GM18907 (cell line): ENCODE results near the gene NIFK.
"Not testable (repeated sequence)": the region's sequence is repeated elsewhere in the genome, so short reads cannot be mapped to it uniquely, and the experiment has no call there.

Experiments used
- ATAC-seq: cut with Tn5 transposase; IDR thresholded peaks from one replicate; pipeline ENCODE4 v1.9.1; 2021; ENCODE audit warnings: mild to moderate bottlenecking, moderate library complexity; ENCODE audit not compliant: unreplicated experiment

Gene NIFK

DNA sequence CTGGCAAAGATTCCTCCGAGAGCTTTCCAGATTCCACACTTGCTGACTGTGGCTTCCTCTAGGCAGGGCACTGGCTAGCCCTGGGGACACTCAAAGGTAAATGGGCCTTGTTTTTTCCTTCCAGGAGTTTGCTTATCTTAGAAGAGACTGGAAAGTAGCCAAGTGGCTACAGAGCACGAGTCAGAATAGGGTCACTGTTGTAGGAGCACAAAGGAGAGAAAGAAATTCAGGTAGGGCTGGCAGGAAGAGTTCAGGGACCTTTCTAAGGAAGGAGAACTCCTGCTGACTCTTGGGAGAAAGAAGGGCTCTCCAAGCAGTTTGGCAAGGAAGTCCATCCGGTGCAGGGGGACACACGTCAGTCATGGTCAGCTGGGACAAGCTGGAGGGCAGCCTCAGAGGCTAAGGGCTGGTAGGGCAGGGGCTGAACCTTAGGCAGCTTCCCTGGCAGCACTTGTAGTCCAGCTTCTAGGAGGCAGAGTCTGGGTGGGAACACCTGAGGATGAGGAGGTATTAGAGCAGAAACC, 39.5 kb downstream of the NIFK start:
- no peak for ATAC-seq

DNA sequence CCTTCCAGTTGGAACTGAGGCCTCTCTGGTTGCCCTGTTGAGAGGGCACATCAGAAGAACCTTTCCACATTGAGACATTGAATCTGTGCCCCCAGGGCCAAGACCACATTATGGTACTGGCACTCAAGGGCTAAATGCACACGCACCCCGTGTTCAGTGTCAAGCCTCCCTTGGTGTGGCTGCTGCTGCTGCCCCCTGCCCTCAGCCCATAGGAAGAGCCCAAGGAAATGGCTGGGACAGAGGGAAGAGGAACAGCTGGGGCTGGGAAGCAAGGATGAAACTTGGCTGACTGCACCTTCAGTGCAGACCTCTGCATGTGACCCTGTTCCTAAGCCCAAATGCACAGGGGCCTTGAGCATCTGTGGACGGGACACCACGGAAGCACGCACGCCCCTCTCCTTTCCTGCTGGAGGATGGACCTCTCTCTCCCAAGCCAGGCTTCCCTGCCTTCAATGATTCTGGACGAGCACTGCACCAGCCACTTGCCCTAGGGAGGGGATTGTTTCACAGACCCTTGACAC, 40.2 kb downstream of the NIFK start:
- ATAC-seq: no peak

DNA sequence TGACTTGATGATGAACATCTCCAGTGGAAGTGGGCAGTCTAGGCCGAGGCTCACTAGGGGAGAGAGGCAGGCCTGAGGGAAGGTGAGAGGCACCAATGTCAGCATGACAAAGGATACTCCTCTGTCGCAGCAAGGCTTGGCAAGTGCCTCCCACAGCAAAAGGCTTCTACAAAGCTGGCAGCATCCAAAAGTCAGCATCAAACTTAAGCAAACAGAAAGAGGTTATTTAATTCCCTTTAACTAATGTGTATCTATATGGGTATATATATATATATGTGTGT, 41.6 kb downstream of the NIFK start:
- no peak for ATAC-seq

DNA sequence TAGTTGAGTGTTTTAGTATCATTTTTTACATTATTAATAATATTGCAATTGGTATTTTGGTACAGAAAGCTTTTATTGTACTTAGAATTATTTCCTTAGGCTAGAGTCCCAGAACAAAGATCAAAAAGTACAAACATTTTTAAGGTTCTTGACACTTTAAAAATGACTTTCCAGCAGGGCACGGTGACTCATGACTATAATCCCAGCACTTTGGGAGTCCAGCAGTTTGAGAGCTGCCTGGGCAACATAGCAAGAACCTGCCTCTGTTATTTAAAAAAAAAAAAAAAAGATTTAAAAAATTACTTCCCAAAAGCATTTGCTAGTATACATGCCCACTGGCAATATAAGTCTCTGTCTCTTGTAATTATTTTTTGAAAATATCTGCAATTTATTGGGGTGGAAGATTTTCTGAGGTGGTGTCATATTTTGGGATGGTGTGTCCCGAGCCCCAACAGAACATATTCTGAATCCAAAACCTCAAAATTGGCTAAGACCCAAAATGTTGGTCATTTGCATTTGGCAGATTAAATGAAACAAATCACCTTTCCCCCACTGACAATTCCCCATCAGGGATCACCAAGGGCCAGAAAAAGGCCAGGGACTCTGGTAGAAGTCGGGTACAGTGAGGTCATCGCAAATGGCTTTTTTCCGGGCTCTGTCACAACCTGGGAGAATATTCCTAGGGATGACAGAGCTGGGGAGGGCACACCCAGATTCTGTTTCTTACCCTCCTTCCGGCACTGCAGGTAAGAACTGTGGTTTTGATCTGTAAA, 42.1 kb downstream of the NIFK start:
- no peak for ATAC-seq

DNA sequence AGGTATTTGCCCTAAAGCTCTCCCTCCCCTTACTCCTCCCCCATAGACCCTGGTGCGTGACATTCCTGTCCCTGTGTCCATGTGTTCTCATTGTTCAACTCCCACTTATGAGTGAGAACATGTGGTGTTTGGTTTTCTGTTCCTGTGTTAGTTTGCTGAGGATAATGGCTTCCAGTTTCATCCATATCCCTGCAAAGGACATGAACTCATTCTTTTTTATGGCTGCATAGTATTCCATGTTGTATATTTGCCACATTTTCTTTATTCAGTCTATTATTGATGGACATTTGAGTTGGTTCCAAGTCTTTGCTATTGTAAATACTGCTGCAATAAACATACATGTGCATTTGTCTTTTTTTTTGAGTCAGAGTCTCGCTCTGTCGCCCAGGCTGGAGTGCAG, 46.1 kb downstream of the NIFK start:
- not testable (repeated sequence) for ATAC-seq

DNA sequence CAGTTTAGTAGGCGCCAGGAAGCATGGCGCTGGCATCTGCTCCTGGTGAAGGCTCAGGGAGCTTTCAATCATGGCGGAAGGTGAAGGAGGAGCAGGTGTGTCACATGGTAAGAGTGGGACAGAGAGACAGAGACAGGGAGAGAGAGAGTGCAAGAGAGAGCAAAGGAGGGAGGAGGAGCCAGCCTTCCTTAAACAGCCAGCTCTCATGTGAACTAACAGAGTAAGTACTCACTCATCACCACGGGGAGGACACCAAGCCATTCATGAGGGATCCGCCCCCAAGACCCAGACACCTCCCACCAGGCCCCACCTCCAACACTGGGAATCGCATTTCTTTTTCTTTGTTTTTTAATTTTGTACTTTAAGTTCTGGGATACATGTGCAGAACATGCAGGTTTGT, 46.6 kb downstream of the NIFK start:
- no peak for ATAC-seq

DNA sequence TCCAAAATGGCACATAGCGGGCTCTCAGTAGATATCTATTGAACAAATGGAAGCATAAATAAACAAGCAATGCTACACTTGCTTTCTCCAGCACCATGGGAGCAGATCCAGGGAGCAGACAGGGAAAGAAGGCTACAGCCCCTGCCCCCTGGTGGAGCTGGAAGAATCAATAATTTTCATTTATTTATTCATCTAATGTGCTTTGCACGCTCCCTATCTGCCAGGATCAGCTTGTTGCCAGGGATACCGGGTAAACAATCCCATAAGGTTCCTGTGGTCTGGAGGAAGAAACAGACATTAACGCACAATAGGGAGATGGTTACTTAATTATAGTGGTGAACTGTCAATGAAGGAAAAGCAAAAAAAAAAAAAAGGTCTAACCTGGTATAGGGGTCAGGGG, 47.3 kb downstream of the NIFK start:
- ATAC-seq: no peak

DNA sequence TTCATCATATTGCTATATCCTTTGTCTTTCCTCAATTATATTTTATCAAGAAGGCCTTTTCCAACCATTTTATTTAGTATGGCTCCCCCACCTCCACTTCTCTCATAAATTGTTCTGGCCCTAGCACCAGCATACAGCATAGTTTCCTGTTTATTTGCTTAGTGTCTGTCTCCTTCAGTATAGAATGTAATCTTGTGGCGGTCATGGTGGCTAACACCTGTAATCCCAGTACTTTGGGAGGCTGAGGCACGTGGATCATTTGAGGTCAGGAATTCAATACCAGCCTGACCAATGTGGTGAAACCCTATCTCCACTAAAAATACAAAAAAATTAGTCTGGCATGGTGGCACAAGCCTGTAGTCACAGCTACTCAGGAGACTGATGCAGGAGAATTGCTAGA, 47.9 kb downstream of the NIFK start:
- ATAC-seq: no peak

DNA sequence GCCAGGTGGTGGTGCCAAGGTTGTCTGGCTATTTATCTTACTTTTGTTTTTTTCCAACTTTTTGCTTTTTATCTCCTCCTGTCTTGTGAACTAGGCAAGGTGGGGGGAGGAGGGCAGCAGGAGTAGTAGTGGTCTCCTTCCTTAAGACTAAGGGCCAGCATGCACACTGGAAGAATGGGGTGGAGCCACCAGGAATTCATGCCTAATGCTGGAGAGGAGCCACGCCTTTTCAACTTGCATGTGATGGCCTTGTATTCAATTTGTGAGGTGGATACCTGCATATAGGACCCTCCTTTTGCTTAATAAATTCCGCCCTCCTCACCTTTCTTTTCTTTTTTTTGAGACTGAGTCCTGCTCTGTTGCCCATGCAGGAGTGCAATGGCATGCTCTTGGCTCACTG, 49.8 kb downstream of the NIFK start:
- ATAC-seq: no peak

DNA sequence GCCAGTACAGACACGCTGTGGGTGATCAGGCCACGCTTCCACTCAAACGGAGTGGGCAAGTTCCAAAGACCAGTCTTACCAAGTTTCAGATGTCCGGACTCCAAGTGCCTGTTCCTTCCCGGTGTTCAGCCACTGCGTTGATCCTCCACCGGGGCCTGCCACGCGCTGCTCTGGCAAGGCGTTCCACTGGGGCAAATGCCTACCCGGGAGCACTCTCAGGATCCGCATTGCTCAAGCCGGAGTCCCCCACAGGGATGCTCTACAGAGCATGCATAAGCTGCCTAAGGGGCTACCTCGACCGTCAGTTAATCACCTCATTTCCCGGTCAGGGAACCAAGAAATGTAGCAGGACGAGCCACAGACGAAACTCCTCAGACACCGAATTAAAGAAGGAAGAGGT, 50.5 kb downstream of the NIFK start:
- no peak for ATAC-seq

DNA sequence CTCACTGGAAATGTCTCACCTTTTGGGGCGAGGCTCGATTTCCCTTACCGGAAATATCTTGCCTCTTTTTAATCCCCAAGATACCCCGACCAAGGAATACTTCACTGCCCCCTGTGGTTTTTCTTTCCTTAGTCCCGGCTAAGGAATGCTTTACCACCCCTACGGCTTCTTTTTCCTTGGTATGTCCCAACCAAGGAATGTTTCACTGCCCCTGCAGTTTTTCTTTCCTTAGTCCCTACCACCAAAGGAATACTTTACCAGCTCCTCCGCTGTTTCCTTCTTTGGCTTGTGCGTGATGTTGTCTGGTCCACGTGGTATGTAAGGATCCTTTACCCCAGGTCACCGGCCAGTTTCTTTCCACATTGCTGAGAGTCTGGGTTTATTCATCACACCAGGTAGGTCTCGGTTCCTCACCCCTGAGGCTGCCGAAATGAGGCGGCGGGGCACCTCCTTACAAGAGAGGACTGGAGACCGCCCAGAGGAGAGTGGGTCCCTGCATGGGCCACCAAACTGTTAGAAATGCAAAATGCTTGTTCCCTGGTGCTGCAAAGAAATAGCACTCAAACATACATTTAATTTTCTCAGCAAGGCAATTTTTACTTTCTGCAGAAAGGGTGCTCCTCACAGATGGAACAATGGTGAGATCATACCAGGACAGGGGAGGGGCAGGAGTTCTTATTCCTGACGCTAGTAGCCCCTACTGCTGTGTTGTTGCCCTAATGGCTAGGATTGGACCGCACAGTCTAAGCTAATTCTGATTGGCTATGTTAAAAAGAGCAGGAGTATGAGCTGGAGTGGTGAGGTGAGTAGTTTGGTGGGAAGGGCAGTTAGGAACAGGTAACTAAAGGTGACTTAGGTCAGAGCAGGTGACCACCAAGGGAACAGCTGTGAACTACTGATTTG, 54.0 kb downstream of the NIFK start:
- ATAC-seq: no peak

DNA sequence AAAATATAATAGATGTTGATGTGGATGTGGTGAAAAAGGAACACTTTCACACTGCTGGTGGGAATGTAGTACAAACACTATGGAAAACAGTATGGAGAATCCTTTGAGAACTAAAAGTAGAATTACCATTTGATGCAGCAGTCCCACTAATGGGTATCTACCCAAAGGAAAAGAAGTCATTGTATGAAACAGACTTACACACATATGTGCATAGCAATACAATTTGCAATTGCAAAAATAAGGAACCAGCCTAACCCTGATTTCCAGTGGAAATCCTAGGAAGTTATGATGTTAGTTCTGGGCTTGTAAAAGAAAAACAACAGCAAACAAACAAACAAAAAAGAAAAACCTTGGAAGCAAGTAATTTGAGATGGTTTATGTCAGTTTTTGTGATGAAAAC, 58.8 kb downstream of the NIFK start:
- no peak for ATAC-seq
